HG03432 (cell line): ENCODE measurements around the gene MAP3K21.

Experiments
- ATAC-seq: cut with Tn5 transposase; IDR thresholded peaks from one replicate; pipeline ENCODE4 v1.9.1; 2021; ENCODE audit warnings: mild to moderate bottlenecking, moderate library complexity; ENCODE audit not compliant: unreplicated experiment

MAP3K21 gene

GRCh38 chr1:233323718-233324117, 3.8 kb upstream of the MAP3K21 start:
- no peak for ATAC-seq

- no peak for ATAC-seq
Observed at GRCh38 chr1:233326319-233326718, 1.2 kb upstream of the MAP3K21 start.

GRCh38 chr1:233326811-233327650, 493 bp upstream of the MAP3K21 start:
- ATAC-seq: peak; percentile 94

DNA sequence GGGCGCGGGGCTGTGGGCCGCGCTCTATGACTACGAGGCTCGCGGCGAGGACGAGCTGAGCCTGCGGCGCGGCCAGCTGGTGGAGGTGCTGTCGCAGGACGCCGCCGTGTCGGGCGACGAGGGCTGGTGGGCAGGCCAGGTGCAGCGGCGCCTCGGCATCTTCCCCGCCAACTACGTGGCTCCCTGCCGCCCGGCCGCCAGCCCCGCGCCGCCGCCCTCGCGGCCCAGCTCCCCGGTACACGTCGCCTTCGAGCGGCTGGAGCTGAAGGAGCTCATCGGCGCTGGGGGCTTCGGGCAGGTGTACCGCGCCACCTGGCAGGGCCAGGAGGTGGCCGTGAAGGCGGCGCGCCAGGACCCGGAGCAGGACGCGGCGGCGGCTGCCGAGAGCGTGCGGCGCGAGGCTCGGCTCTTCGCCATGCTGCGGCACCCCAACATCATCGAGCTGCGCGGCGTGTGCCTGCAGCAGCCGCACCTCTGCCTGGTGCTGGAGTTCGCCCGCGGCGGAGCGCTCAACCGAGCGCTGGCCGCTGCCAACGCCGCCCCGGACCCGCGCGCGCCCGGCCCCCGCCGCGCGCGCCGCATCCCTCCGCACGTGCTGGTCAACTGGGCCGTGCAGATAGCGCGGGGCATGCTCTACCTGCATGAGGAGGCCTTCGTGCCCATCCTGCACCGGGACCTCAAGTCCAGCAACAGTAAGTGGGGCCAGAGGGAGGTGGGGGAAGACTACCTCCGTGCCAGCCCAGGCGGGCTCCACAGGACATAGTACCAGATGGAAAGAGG, 808 bp downstream of the MAP3K21 start:
- ATAC-seq: peak; percentile 19

- no peak for ATAC-seq
Observed at GRCh38 chr1:233331676-233332519, 4.4 kb downstream of the MAP3K21 start.

GRCh38 chr1:233333086-233333485, 5.6 kb downstream of the MAP3K21 start:
- no peak for ATAC-seq

DNA sequence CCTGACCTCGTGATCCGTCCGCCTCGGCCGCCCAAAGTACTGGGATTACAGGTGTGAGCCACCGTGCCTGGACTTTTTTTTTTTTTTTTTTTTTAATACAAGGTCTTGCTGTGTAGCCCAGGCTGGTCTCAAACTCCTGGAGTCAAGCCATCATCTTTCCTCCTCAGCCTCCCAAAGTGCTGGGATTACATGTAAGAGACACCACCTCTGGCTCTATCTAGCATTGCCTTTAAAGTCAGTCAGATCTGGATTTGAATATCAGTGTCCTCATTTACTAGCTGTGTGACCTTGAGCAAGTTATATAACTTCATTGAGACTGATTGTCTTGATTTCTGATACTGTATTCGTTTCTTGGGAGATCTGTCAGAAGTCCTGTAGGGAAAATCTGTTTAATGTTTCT, 6.6 kb downstream of the MAP3K21 start:
- no peak for ATAC-seq

GRCh38 chr1:233336554-233337456, 9.3 kb downstream of the MAP3K21 start:
- ATAC-seq: no peak

DNA sequence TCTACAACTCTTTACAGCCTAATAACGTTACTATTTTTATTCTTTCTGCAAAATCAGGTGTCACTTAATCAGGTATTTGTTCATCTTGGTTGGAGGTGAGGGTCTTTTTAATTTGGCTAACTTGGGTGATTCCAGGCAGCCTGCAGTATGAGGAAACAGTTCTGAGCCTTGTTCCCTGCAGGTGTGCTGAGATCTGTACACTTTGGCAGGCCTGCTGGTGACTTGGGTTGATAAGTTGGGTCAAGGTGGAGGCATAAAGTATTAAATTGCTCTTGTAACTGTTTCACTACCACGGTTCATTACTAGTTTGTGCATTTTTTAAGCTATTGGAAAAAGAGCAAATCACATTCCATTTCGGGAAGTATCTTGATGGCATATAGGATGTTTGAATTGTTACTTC, 10.0 kb downstream of the MAP3K21 start:
- ATAC-seq: no peak

DNA sequence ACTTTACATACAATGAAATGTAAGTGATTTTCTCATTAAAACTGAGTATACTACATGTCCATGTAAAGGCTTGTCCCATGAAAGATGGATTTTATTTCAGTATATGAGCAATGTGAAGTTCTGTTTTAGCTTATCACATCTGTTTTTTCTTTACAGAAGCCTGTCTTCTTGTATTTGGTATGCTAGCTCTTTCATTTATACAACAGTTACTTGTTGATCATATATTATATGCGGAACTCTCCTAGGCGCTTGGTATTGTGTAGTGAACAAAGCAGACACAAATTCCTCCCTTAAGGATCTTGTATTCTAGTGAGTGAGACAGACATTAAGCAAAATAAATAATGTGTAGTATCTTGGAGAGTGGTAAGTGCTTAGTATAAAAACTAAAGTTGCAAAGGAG, 10.6 kb downstream of the MAP3K21 start:
- no peak for ATAC-seq

GRCh38 chr1:233340031-233340555, 12.6 kb downstream of the MAP3K21 start:
- ATAC-seq: no peak

DNA sequence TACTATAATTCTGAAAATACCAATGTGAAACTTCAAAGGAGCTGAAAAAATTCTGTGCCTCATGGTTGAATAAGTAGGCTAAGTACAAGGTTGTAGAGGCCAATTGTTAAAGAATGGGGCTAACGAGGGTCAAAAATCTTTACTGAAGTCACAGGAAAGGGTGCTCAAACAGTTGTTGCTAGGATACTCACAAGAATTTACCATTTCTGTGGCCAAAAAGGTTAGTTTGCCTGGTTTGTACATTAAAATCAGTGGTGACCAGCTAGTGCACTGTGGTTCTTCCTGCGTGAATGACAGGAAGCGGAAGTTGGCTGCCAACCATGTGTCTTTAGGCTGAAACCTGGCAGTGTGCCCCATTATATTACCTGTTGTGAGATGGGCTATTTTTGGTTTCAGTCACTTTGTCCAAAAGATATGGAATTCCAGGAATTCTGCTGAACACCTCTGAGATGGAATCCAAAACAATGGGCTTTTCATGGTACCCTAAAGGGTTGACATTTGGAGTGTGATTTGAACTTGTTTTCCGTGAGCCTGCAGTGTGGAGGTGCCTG, 13.5 kb downstream of the MAP3K21 start:
- ATAC-seq: no peak

DNA sequence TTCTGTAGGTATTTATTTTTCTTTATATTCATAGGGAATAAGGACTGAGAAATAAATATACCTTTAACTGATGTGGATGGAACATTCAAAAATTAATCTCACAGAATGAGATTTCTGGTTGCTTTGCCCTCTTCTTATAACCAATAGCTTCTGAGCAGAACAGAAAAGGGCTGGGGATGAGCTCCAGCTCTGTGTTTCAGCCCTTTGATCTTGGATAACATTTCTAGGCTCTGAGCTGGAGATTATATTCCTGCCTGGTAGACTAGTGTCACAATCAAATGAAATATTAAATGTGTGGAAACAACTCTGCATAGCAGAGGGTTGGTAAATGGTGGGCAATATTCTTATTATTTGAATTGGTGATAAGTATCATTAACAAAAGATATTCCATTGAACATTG, 14.6 kb downstream of the MAP3K21 start:
- no peak for ATAC-seq

- ATAC-seq: no peak
Observed at GRCh38 chr1:233343262-233343661, 15.7 kb downstream of the MAP3K21 start.

GRCh38 chr1:233347338-233347737, 19.8 kb downstream of the MAP3K21 start:
- ATAC-seq: no peak

DNA sequence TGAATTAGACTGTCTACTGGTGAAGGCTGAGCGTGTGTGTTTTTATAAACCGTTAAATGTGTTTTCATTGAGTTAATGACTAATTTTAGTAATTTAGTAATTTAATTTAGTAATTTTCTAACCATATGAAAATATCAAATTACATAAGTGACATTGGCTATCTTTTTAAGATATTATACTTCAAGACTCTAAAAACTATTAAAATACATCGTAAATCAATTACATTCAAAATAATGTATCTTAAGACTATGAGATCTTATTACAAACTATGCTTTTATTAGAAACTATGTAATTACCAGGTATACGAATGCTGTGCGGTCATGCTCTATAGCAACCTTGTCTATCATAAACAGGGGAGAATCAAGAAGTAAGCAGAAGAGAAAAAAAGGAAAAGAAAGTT, 21.6 kb downstream of the MAP3K21 start:
- no peak for ATAC-seq

DNA sequence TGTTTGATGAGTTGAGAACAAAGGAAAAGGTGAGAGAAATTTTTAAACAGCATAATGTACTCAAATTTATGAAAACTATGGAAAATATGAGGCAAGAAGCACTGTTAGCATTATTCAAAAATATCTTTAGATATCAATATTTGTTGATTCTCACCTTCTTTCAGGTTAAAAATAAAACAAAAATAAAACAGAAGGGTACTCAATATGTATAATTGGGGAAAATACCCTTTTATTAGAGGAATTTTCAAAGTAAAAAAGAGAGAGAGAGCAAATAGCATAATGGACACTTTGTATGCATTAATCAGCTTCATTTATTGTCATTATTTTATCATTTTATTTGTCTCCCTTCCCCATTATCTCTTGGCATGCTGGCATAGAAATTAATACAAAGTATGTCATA, 27.5 kb downstream of the MAP3K21 start:
- ATAC-seq: no peak

DNA sequence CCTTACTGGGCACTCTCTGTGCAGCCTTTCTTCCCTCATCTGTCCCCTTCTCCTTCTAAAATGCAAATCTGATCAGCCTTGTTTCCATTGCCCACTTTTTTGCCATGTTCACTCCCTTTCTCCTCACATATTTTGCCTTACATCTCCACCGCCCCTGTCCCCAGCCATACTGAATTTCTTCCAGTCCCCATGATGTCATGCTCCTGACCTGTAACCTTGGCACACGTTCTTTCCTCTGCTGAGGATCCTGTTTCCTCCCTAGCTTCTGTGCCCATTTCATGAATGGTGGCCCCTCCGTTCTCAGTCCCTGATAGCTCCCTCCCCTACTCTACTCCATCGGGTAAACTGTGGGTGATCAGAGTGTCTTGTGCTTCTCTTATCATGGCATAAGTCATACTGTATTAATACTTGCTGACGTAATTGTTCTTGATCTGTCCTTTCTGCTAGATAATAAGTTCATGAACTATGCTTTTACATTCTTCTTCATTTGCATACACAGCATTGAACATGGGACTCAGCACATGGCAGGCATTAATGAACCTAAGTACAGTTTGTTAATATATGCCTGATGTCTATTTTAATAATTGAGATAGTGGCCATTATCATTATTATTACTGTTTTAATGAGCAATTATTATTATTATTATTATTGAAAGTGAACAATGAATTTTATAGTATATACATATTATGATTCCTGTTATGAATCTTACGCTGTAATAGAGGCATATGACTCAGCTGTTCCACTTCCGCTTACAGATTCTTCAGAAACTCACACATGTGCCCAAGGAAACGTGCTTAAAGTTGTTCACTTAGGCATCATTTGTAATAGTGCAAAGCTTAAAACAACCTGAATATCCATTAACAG, 28.5 kb downstream of the MAP3K21 start:
- ATAC-seq: peak; percentile 79

GRCh38 chr1:233356705-233356987, 29.1 kb downstream of the MAP3K21 start:
- peak; percentile 38 for ATAC-seq
